Left cardiac atrium (tissue), 4 donors: ENCODE measurements around the gene FNIP2. TPM values are rescaled to one million over a fixed set of nuclear protein-coding genes. Genes with fewer than 3 reads are reported as not detected.
A peak's percentile ranks its signal among the peaks of the same experiment; 100 is the strongest.

Experiments
- ATAC-seq, 2 donors: fragments of 200-7000 bp; cut with Tn5 transposase; one replicate each; pipeline ENCODE4 v1.9.1; 2020; ENCODE audit warnings: mild to moderate bottlenecking in 2 of 2, moderate library complexity in 2 of 2
- DNase-seq: peaks from one replicate; pipeline ENCODE4 v3.0.0-alpha.2; 2020
- intact Hi-C, 2 donors: fragments of 100-400 bp; cut with DNase I; formaldehyde crosslinking; loops; one replicate each; pipeline versions ENCODE4 v1.14.1 to v1.15.1; 2022 to 2023
- total RNA-seq, 2 donors: library from RNA; stranded (reverse); fragmentation: NEBNext Ultra II Directional; extraction: Animal tissue kit (Norgen Biotek cat#: 25700); gene quantifications; one replicate each; pipeline ENCODE4 v1.2.1, GENCODE V29; 2021
- donor health status: DM: no; HTN: yes; CAD: no.
- donor health status: DM: no; HTN: yes; CAD: no; lungs with severe emphysema.
- donor health status: DM: yes; HTN: yes; CAD: no.
- donor health status: Dilated cardiomyopathy.

The FNIP2 gene
- total RNA-seq, 2 donors from 2014 or later, result 40.6 to 55.3 TPM

GRCh38 chr4:158809611-158810486 lies 41.0 kb downstream of the FNIP2 start:
- ATAC-seq (peak; percentile 27 to 67), DNase-seq (no peak)
- intact Hi-C loops, result loop anchor here in 1 of 2 donors (5.0 kb wide), 1 partner anchor 43 kb away; the partner anchor contains the start of gene FNIP2

DNA sequence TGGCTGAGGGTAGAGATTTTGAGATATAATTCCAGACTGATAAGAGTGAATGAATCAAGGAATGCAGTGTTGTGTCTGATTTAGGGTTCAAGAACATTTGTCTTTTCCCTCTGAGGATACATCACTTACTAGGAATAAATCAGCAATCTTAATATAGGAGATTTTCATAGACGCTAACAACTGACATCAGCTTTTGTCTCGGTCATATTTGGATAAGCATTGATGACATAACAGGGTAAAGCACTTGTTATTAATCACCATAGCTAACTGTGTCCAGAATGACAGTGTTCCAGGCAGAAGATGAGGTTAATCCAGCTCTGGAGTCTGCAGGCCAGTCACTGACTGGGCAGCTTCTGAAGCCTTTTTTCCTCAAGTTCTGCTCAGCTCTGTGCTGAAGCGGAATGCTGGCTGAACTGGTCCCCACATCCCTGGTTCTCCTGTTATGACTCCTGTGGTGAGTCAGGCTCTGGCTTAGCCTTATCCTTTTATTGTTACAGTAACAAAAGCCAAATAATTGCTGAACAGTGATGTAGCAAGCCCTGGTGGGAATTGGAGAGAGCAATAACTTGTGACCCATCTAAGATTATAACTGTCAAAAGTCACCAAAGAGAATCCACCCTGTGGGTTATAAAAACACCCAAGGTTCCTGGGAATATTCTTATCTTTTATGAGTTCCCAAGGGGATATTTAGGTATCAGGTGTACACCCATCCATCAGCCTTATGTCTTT lies 41.8 kb downstream of the FNIP2 start:
- ATAC-seq (peak; percentile 71 to 93), DNase-seq (peak; percentile 77)
- intact Hi-C loops, result loop anchor here in 1 of 2 donors (5.0 kb wide), 1 partner anchor 43 kb away; the partner anchor contains the start of gene FNIP2

DNA sequence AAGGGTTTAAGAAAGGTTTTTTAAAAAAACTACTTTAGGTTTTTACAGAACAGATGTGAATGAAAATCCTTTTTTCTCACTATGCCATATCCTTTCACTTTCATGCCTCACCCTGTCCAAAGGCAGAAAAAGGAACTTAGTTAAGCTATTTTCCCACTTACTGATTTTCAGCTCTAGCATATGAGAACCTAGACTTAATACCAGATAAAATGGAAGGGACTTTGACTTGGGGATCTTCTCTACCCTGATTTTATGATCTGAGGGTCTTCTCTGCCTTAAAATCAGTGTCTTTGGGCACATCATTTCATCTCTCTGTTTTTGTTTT lies 42.4 kb downstream of the FNIP2 start:
- DNase-seq (no peak), ATAC-seq (peak in 1 of 2 donors; percentile 1)
- intact Hi-C loops, result loop anchor here in 1 of 2 donors (5.0 kb wide), 1 partner anchor 44 kb away; the partner anchor contains the start of gene FNIP2

GRCh38 chr4:158811704-158812103 lies 42.9 kb downstream of the FNIP2 start:
- ATAC-seq, result peak; percentile 11 to 47
- intact Hi-C loops, result loop anchor here in 1 of 2 donors (5.0 kb wide), 1 partner anchor 44 kb away; the partner anchor contains the start of gene FNIP2
- peak; percentile 47 for DNase-seq

DNA sequence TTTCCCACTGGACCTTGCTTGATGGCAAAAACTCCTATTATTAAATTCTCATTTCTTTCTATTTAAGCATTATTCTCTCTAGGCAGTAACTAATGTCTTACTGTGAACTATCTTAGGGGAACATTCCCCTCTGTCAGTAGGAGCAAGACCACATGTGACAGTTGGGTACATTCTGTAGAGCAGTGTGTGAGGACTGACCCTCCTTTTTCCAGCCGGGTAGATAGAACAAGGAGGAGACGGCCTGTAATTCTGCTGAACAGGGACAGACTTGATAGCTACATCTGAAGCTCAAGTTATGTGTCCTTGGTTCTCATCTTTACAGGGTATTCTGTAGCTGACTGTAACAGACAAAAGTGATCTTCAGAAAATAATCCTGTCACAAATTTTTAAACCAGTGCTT lies 43.3 kb downstream of the FNIP2 start:
- DNase-seq (no peak), ATAC-seq (no peak)
- intact Hi-C loops, result loop anchor here in 1 of 2 donors (5.0 kb wide), 1 partner anchor 45 kb away; the partner anchor contains the start of gene FNIP2

DNA sequence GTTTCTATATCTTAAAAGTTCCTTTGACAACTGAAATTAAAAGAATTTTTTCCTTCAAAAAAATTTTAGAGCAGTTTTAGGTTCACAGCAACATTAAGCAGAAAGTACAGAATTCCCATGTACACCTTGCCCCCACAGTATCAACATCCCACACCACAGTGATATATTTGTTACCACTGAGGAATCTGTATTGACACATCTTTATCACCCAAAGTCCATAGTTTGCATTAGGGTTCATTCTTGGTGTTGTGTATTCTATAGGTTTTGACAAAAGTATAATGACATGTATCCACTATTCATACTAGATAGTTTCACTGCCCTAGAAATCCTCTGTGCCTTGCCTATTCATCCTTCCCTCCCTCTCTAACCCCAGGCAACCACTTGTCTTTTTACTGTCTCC lies 43.7 kb downstream of the FNIP2 start:
- DNase-seq (no peak), ATAC-seq (no peak)
- intact Hi-C loops, result loop anchor here in 1 of 2 donors (5.0 kb wide), 1 partner anchor 45 kb away; the partner anchor contains the start of gene FNIP2

DNA sequence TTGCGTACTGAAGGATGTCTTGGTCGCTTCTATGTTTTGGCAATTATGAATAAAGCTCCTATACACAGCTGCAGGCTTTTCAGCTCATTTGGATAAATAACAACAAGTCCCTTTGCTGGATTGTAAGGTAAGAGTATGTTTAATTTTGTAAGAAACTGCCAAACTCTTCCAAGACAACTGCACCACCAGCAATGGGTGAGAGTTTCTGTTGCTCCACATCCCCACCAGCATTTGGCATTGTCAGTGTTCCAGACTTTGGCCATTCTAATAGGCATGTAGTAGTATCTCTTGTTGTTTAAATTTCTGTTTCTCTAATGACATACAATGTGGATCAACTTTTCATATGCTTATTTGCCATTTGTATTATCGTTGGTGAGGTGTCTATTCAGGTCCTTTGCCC lies 44.3 kb downstream of the FNIP2 start:
- ATAC-seq, result no peak
- DNase-seq, result no peak
- intact Hi-C loops, result loop anchor here in 1 of 2 donors (5.0 kb wide), 1 partner anchor 46 kb away; the partner anchor contains the start of gene FNIP2

GRCh38 chr4:158814207-158814606 lies 45.4 kb downstream of the FNIP2 start:
- peak in 1 of 2 donors; percentile 38 for ATAC-seq
- intact Hi-C loops, result loop anchor here in 1 of 2 donors (5.0 kb wide), 1 partner anchor 47 kb away; the partner anchor contains the start of gene FNIP2
- DNase-seq, result no peak

- intact Hi-C loops, result loop anchor here in 1 of 2 donors (5.0 kb wide), 1 partner anchor 47 kb away; the partner anchor contains the start of gene FNIP2
- DNase-seq, result no peak
- no peak for ATAC-seq
Measured at GRCh38 chr4:158814636-158815330, 46.0 kb downstream of the FNIP2 start.

GRCh38 chr4:158816955-158817354 lies 48.1 kb downstream of the FNIP2 start:
- no peak for ATAC-seq
- intact Hi-C loops, result no loop called here
- no peak for DNase-seq

- intact Hi-C loops, result no loop called here
- ATAC-seq (peak in 1 of 2 donors; percentile 17), DNase-seq (no peak)
Measured at GRCh38 chr4:158817562-158818296, 48.9 kb downstream of the FNIP2 start.

DNA sequence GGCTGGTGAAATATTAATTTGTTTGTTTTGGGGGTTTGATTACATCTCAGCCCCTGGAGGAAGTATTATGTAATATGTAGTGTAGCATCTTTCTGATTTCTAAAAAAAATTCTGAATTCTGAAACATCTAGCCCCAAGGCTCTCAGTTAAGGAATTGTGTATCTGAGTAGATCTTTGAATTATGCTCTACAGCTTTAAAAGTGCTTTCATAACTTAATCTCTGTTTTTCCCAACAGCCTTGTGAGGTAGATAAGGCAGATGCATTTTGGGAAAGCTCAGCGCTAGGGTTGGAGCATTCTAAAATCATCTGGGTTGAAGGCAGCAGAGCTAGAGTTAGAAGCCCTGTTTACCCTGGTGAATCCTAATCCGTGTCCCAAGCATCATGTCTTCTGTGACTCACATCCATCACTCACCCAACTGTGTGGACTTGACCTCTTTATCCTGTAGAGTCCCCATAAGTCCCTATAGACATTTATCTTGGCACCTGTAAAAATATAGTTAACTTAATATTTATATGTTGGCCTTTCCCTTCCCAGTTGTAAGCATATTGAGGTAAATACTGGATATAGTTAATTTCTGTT lies 49.8 kb downstream of the FNIP2 start:
- DNase-seq (no peak), ATAC-seq (no peak)
- intact Hi-C loops, result no loop called here

GRCh38 chr4:158819942-158820786 lies 51.3 kb downstream of the FNIP2 start:
- intact Hi-C loops, result no loop called here
- DNase-seq, result no peak
- ATAC-seq, result peak in 1 of 2 donors; percentile 24

DNA sequence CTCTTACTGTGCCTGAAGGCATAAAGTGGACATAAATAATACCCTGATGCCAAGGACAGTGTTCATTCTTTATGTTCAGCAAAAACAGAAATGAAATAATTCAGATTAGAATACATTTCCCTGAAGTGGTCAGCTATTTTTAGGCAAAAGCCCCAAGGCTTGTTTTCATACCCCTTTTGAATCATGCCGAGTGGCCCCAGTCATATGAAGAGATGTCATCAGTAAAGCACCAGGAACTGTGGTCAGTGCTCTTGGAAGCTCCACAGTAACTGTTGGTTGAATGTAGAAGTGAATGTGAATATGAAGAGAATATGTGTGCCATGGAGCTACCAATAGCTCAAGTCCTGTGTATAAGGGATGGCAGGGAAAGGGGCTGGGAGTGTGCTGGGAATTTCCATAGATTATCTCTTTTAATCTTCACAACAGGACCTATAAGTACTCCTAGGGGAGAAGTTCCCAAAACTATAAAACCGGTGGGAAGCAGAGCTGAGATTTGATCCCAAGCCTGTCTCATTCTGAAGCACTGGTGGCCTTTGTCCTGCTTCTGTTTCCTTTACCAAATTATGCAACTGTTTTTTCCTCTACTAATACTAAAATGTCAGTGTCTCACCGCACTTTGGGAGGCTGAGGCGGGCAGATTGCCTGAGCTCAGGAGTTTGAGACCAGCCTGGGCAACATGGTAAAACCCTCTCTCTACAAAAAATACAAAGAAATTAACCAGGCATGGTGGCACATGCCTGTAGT lies 52.6 kb downstream of the FNIP2 start:
- ATAC-seq, result no peak
- DNase-seq, result no peak
- intact Hi-C loops, result no loop called here

DNA sequence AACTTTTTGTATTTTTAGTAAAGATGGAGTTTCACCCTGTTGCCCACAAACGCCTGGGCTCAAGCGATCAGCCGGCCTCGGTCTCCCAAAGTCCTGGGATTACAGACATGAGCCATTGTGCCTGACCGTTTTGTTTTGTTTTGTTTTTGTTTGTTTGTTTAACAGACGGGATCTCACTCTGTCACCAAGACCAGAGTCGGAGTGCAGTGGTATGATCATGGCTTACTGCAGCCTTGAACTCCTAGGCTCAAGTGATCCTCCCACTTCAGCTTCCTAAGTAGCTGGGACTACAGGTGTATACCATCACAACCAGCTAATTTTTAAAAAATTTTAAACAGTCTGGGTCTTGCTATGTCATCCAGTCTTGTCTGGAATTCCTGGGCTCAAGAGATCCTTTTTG lies 53.5 kb downstream of the FNIP2 start:
- no peak for DNase-seq
- ATAC-seq, result no peak
- intact Hi-C loops, result no loop called here

DNA sequence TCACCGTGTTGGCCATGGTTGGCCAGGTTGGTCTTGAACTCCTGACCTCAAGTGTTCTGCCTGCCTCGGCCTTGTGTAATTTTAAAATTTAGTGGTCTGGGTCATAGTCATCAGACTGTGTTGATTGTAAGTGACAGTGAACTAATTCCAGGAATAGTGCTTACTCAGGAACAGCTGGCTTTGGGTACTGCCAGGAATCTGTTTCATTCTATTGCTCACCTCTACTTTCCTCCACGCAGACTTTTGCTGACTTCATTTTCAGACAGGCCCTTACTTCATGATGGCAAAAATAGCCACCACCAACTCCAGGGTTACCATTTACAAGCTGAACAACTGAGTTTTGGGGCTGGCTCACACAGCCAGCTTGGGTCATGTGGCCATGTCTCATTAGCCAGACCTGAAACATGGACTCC lies 54.6 kb downstream of the FNIP2 start:
- peak; percentile 28 for DNase-seq
- peak in 1 of 2 donors; percentile 55 for ATAC-seq
- intact Hi-C loops, result no loop called here
